ENCODE data around the gene TLE1.

The TLE1 gene

DNA sequence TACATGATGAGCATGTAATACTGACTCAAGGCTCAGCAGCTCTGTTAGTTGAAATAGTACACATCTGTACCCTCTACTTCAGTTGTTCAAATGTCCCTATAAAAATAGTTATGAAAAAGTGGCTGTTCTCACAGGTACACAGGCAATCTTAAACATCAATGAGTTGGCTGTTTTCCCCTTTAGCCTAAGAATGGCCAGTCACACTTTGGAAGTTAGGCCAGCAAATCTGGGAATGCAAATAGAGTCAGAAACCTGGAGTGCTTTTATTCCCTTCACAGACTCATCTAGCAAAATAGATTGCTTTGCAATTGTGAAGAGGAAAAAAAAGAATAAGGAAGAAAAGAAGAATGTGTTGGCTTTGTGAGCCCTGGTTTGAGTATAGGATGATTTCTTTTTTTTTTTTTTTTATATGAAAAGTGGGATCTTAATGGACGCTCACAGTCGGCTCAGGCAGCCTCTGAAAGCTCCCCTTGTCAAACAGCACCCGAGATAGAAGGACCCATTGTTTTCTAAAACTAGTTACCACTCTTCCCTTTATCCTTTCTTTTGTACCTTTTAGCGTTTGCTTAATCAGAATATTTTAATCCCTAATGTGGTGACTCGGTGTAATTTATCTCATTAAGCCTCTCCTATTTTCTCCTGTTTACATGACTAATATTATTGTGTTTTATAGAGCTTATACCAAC, 27.9 kb upstream of the TLE1 start:
- H3K27me3 ChIP-seq (ENCODE audit: insufficient read depth, poor library complexity, severe bottlenecking), result no peaks in the 10 kb centered on the region
- DNase-seq (ENCODE audit: low spot score), result no peak
- TF ChIP-seq, protein P1, sequence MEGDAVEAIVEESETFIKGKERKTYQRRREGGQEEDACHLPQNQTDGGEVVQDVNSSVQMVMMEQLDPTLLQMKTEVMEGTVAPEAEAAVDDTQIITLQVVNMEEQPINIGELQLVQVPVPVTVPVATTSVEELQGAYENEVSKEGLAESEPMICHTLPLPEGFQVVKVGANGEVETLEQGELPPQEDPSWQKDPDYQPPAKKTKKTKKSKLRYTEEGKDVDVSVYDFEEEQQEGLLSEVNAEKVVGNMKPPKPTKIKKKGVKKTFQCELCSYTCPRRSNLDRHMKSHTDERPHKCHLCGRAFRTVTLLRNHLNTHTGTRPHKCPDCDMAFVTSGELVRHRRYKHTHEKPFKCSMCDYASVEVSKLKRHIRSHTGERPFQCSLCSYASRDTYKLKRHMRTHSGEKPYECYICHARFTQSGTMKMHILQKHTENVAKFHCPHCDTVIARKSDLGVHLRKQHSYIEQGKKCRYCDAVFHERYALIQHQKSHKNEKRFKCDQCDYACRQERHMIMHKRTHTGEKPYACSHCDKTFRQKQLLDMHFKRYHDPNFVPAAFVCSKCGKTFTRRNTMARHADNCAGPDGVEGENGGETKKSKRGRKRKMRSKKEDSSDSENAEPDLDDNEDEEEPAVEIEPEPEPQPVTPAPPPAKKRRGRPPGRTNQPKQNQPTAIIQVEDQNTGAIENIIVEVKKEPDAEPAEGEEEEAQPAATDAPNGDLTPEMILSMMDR (IDR thresholded peaks at IDR 0.05; ENCODE audit: poor library complexity, severe bottlenecking), result no peak

GRCh38 chr9:81716409-81716808, 27.1 kb upstream of the TLE1 start:
- ATAC-seq (ENCODE audit: low read depth) (no peak), DNase-seq (ENCODE audit: low spot score) (no peak)
- TF ChIP-seq, protein P1 (IDR thresholded peaks at IDR 0.05; ENCODE audit: poor library complexity, severe bottlenecking), result no peak
- Histone ChIP-seq H3K36me3 (ENCODE audit: low read depth) (no peaks in the 10 kb centered on the region), H3K9me3 (ENCODE audit: severe bottlenecking) (no peaks in the 10 kb centered on the region), H3K4me3 (ENCODE audit: severe bottlenecking) (no peak overlapping the region), H3K27me3 (ENCODE audit: insufficient read depth, poor library complexity, severe bottlenecking) (no peaks in the 10 kb centered on the region), H3K27ac (ENCODE audit: poor library complexity, severe bottlenecking) (no peak overlapping the region), H3K4me1 (ENCODE audit: insufficient read depth, poor library complexity, severe bottlenecking) (no peaks in the 10 kb centered on the region)

More for the DNA sequence above, 27.9 kb upstream of the TLE1 start:
- H3K4me1 ChIP-seq (ENCODE audit: insufficient read depth, poor library complexity, severe bottlenecking), result no peaks in the 10 kb centered on the region
- H3K9me3 ChIP-seq (ENCODE audit: severe bottlenecking), result no peaks in the 10 kb centered on the region
- H3K27ac ChIP-seq (ENCODE audit: poor library complexity, severe bottlenecking), result no peak overlapping the region
- ATAC-seq (ENCODE audit: low read depth), result no peak
- H3K4me3 ChIP-seq (ENCODE audit: severe bottlenecking), result no peak overlapping the region
- no peaks in the 10 kb centered on the region for H3K36me3 ChIP-seq (ENCODE audit: low read depth)

- H3K4me1 ChIP-seq (ENCODE audit: insufficient read depth, poor library complexity, severe bottlenecking), result no peaks in the 10 kb centered on the region
- no peaks in the 10 kb centered on the region for H3K9me3 ChIP-seq (ENCODE audit: severe bottlenecking)
- no peak overlapping the region for H3K27ac ChIP-seq (ENCODE audit: poor library complexity, severe bottlenecking)
- no peak overlapping the region for H3K4me3 ChIP-seq (ENCODE audit: severe bottlenecking)
- H3K27me3 ChIP-seq (ENCODE audit: insufficient read depth, poor library complexity, severe bottlenecking), result no peaks in the 10 kb centered on the region
- ATAC-seq (ENCODE audit: low read depth) (no peak), DNase-seq (ENCODE audit: low spot score) (no peak)
- TF ChIP-seq, protein P1 (IDR thresholded peaks at IDR 0.05; ENCODE audit: poor library complexity, severe bottlenecking), result no peak
- no peaks in the 10 kb centered on the region for H3K36me3 ChIP-seq (ENCODE audit: low read depth)
Measured at GRCh38 chr9:81705578-81705977, 16.2 kb upstream of the TLE1 start.

GRCh38 chr9:81694541-81694940, 5.2 kb upstream of the TLE1 start:
- no peak for ATAC-seq (ENCODE audit: low read depth)
- Histone ChIP-seq H3K4me1 (ENCODE audit: insufficient read depth, poor library complexity, severe bottlenecking) (peaks cover 5% of the 10 kb centered on the region), H3K36me3 (ENCODE audit: low read depth) (no peaks in the 10 kb centered on the region), H3K9me3 (ENCODE audit: severe bottlenecking) (no peaks in the 10 kb centered on the region), H3K27me3 (ENCODE audit: insufficient read depth, poor library complexity, severe bottlenecking) (no peaks in the 10 kb centered on the region), H3K27ac (ENCODE audit: poor library complexity, severe bottlenecking) (no peak overlapping the region), H3K4me3 (ENCODE audit: severe bottlenecking) (no peak overlapping the region)
- DNase-seq (ENCODE audit: low spot score), result no peak
- TF ChIP-seq, protein P1 (IDR thresholded peaks at IDR 0.05; ENCODE audit: poor library complexity, severe bottlenecking), result no peak

GRCh38 chr9:81693671-81694378, 4.5 kb upstream of the TLE1 start:
- TF ChIP-seq, protein P1 (IDR thresholded peaks at IDR 0.05; ENCODE audit: poor library complexity, severe bottlenecking), result no peak
- ATAC-seq (ENCODE audit: low read depth), result no peak
- Histone ChIP-seq H3K36me3 (ENCODE audit: low read depth) (no peaks in the 10 kb centered on the region), H3K27ac (ENCODE audit: poor library complexity, severe bottlenecking) (no peak overlapping the region), H3K4me3 (ENCODE audit: severe bottlenecking) (no peak overlapping the region), H3K27me3 (ENCODE audit: insufficient read depth, poor library complexity, severe bottlenecking) (no peaks in the 10 kb centered on the region), H3K4me1 (ENCODE audit: insufficient read depth, poor library complexity, severe bottlenecking) (peaks cover 5% of the 10 kb centered on the region), H3K9me3 (ENCODE audit: severe bottlenecking) (no peaks in the 10 kb centered on the region)
- DNase-seq (ENCODE audit: low spot score), result no peak
